Adrenal gland (tissue), 5 donors: ENCODE results near the gene BORCS6.

Source experiments
- POLR2A ChIP-seq, 2 donors: fragments of 450-650 bp; IDR thresholded peaks; one replicate each; pipeline ENCODE4 v1.6.1; 2017; ENCODE audit warnings: antibody characterized with exemption in 2 of 2, mild to moderate bottlenecking in 2 of 2, moderate library complexity in 1 of 2
- TF ChIP-seq, protein P1 (sequence below), 6 experiments: fragments of 450-650 bp in 4 of 6; fragments of 200-600 bp in 2 of 6; sonication (generic) in 1 of 6; IDR thresholded peaks; 1 replicate in 5 of 6; 2 replicates in 1 of 6; pipeline versions ENCODE4 v1.5.1 to v1.8.0; 2016 to 2021; ENCODE audit warnings: antibody characterized with exemption in 6 of 6, mild to moderate bottlenecking in 2 of 6, moderate library complexity in 1 of 6
- donor health status: DM: no; HTN: no; CAD: no.

- TF ChIP-seq, protein P1, sequence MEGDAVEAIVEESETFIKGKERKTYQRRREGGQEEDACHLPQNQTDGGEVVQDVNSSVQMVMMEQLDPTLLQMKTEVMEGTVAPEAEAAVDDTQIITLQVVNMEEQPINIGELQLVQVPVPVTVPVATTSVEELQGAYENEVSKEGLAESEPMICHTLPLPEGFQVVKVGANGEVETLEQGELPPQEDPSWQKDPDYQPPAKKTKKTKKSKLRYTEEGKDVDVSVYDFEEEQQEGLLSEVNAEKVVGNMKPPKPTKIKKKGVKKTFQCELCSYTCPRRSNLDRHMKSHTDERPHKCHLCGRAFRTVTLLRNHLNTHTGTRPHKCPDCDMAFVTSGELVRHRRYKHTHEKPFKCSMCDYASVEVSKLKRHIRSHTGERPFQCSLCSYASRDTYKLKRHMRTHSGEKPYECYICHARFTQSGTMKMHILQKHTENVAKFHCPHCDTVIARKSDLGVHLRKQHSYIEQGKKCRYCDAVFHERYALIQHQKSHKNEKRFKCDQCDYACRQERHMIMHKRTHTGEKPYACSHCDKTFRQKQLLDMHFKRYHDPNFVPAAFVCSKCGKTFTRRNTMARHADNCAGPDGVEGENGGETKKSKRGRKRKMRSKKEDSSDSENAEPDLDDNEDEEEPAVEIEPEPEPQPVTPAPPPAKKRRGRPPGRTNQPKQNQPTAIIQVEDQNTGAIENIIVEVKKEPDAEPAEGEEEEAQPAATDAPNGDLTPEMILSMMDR (IDR thresholded peaks at IDR 0.05): no peak
- peak; percentile 43 to 63 for TF ChIP-seq POLR2A (IDR thresholded peaks at IDR 0.05)
These were observed 36.4 kb downstream of the BORCS6 start for GRCh38 chr17:8153525-8153956.
